Stimulated activated CD8-positive, alpha-beta memory T cell treated with anti-CD3 and anti-CD28 coated beads, Interleukin-15, amount 100 ng/mL, for 4 hours (primary cell): Measurements from ENCODE around the gene TPMT.

Source experiments
- DNase-seq, 2 donors: peaks; one replicate each; pipeline ENCODE4 v3.0.0-alpha.2; 2020; ENCODE audit warnings: low read depth in 2 of 2

TPMT gene

GRCh38 chr6:18117136-18117535, 37.7 kb downstream of the TPMT start:
- DNase-seq = no peak

- no peak for DNase-seq
Measured at GRCh38 chr6:18115356-18115755, 39.5 kb downstream of the TPMT start.

- no peak for DNase-seq
Measured at GRCh38 chr6:18110162-18110561, 44.7 kb downstream of the TPMT start.

- no peak for DNase-seq
Measured at GRCh38 chr6:18107061-18107460, 47.8 kb downstream of the TPMT start.

GRCh38 chr6:18102783-18103509, 51.9 kb downstream of the TPMT start:
- no peak for DNase-seq

- DNase-seq = no peak
Measured at GRCh38 chr6:18101873-18102272, 53.0 kb downstream of the TPMT start.

GRCh38 chr6:18101271-18101670, 53.6 kb downstream of the TPMT start:
- no peak for DNase-seq

- no peak for DNase-seq
Measured at GRCh38 chr6:18100296-18100695, 54.6 kb downstream of the TPMT start.

- no peak for DNase-seq
Measured at GRCh38 chr6:18099511-18099910, 55.4 kb downstream of the TPMT start.

- DNase-seq = no peak
Measured at GRCh38 chr6:18096423-18096822, 58.5 kb downstream of the TPMT start.

GRCh38 chr6:18091382-18091781, 63.5 kb downstream of the TPMT start:
- DNase-seq = no peak

GRCh38 chr6:18090349-18090786, 64.5 kb downstream of the TPMT start:
- no peak for DNase-seq

- DNase-seq = no peak
Measured at GRCh38 chr6:18088419-18089296, 66.2 kb downstream of the TPMT start.

- DNase-seq = no peak
Measured at GRCh38 chr6:18087396-18088165, 67.3 kb downstream of the TPMT start.

GRCh38 chr6:18081025-18081668, 73.7 kb downstream of the TPMT start:
- DNase-seq = no peak

- DNase-seq = no peak
Measured at GRCh38 chr6:18080544-18080943, 74.3 kb downstream of the TPMT start.

- DNase-seq = no peak
Measured at GRCh38 chr6:18078866-18079265, 76.0 kb downstream of the TPMT start.
